HCT116 (cell line): ENCODE results near the gene KLHDC8B. TPM values are rescaled to one million over a fixed set of nuclear protein-coding genes. Genes with fewer than 3 reads are reported as not detected.
A peak's percentile ranks its signal among the peaks of the same experiment; 100 is the strongest.

Experiments
- ATAC-seq: fragments of 200-7000 bp; cut with Tn5 transposase; 2 replicates; pipeline ENCODE4 v1.9.1; 2020; ENCODE audit warnings: mild to moderate bottlenecking, moderate library complexity
- BruUV-seq: library from RNA; stranded (reverse); fragments of 400-500 nt; replicated peaks from 2 replicates; lab custom pipeline; 2021; lab: Mats Ljungman, UMichigan
- CTCF ChIA-PET: fragments of 300-600 bp; sonication (Branson Sonifier 250); formaldehyde crosslinking; loops from one replicate; lab custom pipeline; 2021; ENCODE audit warnings: antibody characterized with exemption; lab: Charles Lee
- POLR2A ChIA-PET: fragments of 300-600, 350-600 bp; sonication (Branson Sonifier 250); formaldehyde crosslinking; loops from one replicate; lab custom pipeline; 2021; ENCODE audit warnings: antibody characterized with exemption; lab: Charles Lee
- RAD21 ChIA-PET, 2 experiments: fragments of 300-600 bp; sonication (Branson Sonifier 250); formaldehyde crosslinking; loops; one replicate each; lab custom pipeline; 2023; ENCODE audit warnings: low total read pairs in 2 of 2; ENCODE audit not compliant: uncharacterized antibody in 2 of 2, unreplicated experiment in 2 of 2, low non-redundant PET in 1 of 2; lab: Charles Lee
- DNase-seq: peaks from one replicate; pipeline ENCODE4 v3.0.0-alpha.2; 2010; ENCODE audit warnings: low read depth, low spot score
- H2AFZ ChIP-seq: fragments of 200-600 bp; shearing (Covaris generic), sonication (generic); 2 replicates; pipeline ENCODE4 v1.6.1; 2017; ENCODE audit warnings: low read depth, mixed run types, mixed read lengths, antibody characterized with exemption, low read length; ENCODE audit not compliant: poor library complexity, severe bottlenecking
- H3K27ac ChIP-seq: 2 replicates; pipeline ENCODE4 v1.5.1; 2012; ENCODE audit warnings: low read depth, low read length
- H3K27me3 ChIP-seq: fragments of 200-600 bp; sonication (generic); 2 replicates; pipeline ENCODE4 v1.6.1; 2016; ENCODE audit warnings: mixed run types, low read length, mixed read lengths; ENCODE audit not compliant: insufficient read depth
- H3K36me3 ChIP-seq, 2 experiments: fragments of 200-500 bp in 1 of 2; fragments of 200-600 bp in 1 of 2; sonication (Bioruptor generic) in 1 of 2; sonication (generic) in 1 of 2; 2 replicates each; pipeline versions ENCODE4 v1.5.1 to v1.6.1; 2014 to 2016; ENCODE audit warnings: low read length in 2 of 2, inconsistent platforms in 1 of 2, mixed read lengths in 1 of 2, mixed run types in 1 of 2; ENCODE audit not compliant: insufficient read depth in 2 of 2, control insufficient read depth in 1 of 2
- H3K4me1 ChIP-seq, 2 experiments: fragments of 200-600 bp in 1 of 2; sonication (generic) in 1 of 2; 2 replicates each; pipeline versions ENCODE4 v1.5.1 to v1.6.1; 2012 to 2017; ENCODE audit warnings: low read length in 2 of 2, inconsistent platforms in 1 of 2, mild to moderate bottlenecking in 1 of 2, mixed read lengths in 1 of 2, mixed run types in 1 of 2, moderate library complexity in 1 of 2; ENCODE audit not compliant: insufficient read depth in 2 of 2, control insufficient read depth in 1 of 2
- H3K4me2 ChIP-seq: fragments of 200-600 bp; sonication (generic); 2 replicates; pipeline ENCODE4 v1.6.1; 2017; ENCODE audit warnings: mixed run types, low read length, mixed read lengths
- H3K4me3 ChIP-seq, 2 experiments: fragments of 200-600 bp in 1 of 2; sonication (generic) in 1 of 2; replicated peaks in 1 of 2; 2 replicates each; pipeline ENCODE4 v1.5.1; 2011 to 2016; ENCODE audit warnings: low read length in 2 of 2, control low read depth in 1 of 2, low read depth in 1 of 2, mild to moderate bottlenecking in 1 of 2, mixed read lengths in 1 of 2, mixed run types in 1 of 2
- H3K79me2 ChIP-seq: fragments of 200-600 bp; sonication (generic); 2 replicates; pipeline ENCODE4 v1.6.1; 2017; ENCODE audit warnings: mild to moderate bottlenecking, mixed run types, low read length, moderate library complexity, mixed read lengths; ENCODE audit not compliant: insufficient read depth
- H3K9ac ChIP-seq: fragments of 200-600 bp; sonication (generic); 2 replicates; pipeline ENCODE4 v1.6.1; 2016; ENCODE audit warnings: low read length, mixed read lengths
- H3K9me2 ChIP-seq: fragments of 200-600 bp; sonication (generic), shearing (Covaris generic); 2 replicates; pipeline ENCODE4 v1.6.1; 2017; ENCODE audit warnings: mixed run types, mild to moderate bottlenecking, moderate library complexity; ENCODE audit not compliant: insufficient read depth
- H3K9me3 ChIP-seq, 2 experiments: fragments of 200-500 bp in 1 of 2; fragments of 200-600 bp in 1 of 2; sonication (Bioruptor generic) in 1 of 2; sonication (generic) in 1 of 2; 2 replicates each; pipeline ENCODE4 v1.6.1; 2014 to 2017; ENCODE audit warnings: low read length in 2 of 2, mixed read lengths in 2 of 2, inconsistent platforms in 1 of 2, low read depth in 1 of 2, mild to moderate bottlenecking in 1 of 2, mixed run types in 1 of 2, moderate library complexity in 1 of 2; ENCODE audit not compliant: control insufficient read depth in 1 of 2, insufficient read depth in 1 of 2
- H4K20me1 ChIP-seq: fragments of 200-600 bp; sonication (generic), shearing (Covaris generic); 2 replicates; pipeline ENCODE4 v1.6.1; 2017; ENCODE audit warnings: mixed run types, mild to moderate bottlenecking, moderate library complexity; ENCODE audit not compliant: insufficient read depth
- ATF3 ChIP-seq: IDR thresholded peaks from 2 replicates; pipeline ENCODE4 v1.6.1; 2012
- CTCF ChIP-seq, 3 experiments: fragments of 200-600 bp in 1 of 3; sonication (generic) in 1 of 3; IDR thresholded peaks in 2 of 3; conservative IDR thresholded peaks in 1 of 3; 2 replicates each; pipeline ENCODE4 v1.5.1; 2012 to 2017; ENCODE audit warnings: low read depth in 2 of 3, low read length in 2 of 3, antibody characterized with exemption in 1 of 3, borderline replicate concordance in 1 of 3, control low read depth in 1 of 3, mild to moderate bottlenecking in 1 of 3, mixed read lengths in 1 of 3, mixed run types in 1 of 3, moderate library complexity in 1 of 3; ENCODE audit not compliant: insufficient read depth in 1 of 3
- POLR2AphosphoS5 ChIP-seq: IDR thresholded peaks from 2 replicates; pipeline ENCODE4 v1.6.1; 2011; ENCODE audit warnings: mild to moderate bottlenecking, low read depth, low read length, moderate library complexity
- TCF7L2 ChIP-seq: IDR thresholded peaks from 2 replicates; pipeline ENCODE4 v1.7.0; 2011; ENCODE audit warnings: borderline replicate concordance, inconsistent platforms; ENCODE audit not compliant: insufficient read depth, insufficient read length; ENCODE audit errors: extremely low read depth
- intact Hi-C: fragments of 100-400 bp; cut with micrococcal nuclease; formaldehyde crosslinking; loops from 2 replicates; pipeline ENCODE4 v1.10.0; 2022
- total RNA-seq: library from RNA; stranded (reverse); gene quantifications from one replicate; pipeline ENCODE4 v1.2.1, GENCODE V29; 2021; ENCODE audit not compliant: unreplicated experiment
- TF ChIP-seq, protein P1 (sequence below): IDR thresholded peaks from 2 replicates; pipeline ENCODE4 v1.6.1; 2012; ENCODE audit warnings: low read depth

The KLHDC8B gene
- total RNA-seq, 1 experiment from 2014 or later, result 10.4 TPM

DNA sequence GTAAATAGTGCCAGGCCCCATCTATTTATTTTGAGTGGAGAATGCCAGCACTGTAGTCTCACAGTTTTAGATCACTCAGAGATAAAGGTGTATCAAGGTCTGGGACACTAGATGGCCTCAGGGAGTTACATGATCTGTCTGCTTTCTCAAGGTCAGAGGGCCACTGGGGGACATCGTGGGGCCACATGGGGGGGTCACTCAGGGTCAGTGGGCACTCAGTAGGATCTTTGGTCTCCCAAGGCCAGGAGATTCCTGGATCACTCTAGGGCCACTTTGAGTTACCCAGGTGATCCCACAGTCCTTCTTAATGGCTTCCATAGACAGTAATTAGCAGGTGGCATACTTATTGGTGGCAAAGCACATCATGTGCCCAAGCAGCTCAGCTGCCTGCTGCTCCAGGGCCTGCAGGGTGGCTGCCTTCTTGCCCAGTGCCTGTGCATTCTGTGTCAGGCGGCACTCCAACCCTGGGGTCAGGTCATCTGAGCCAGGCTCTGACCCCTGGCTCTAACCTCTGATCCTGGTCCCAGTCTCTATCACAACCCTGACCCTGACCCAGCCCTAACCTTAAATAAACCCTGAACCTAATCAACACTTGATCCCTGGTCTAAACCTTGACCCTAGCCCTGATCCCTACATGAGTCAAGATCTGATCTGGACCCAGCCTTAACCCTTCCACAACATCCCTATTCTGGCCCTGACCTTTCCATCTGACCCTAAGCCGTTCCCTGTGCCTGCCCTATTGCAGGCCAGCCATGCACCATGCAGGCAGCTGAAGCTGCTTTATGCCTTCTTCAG lies 36.7 kb upstream of the KLHDC8B start:
- Histone ChIP-seq H3K4me2 (peak overlapping the region; percentile 100), H3K27ac (peak overlapping the region; percentile 89), H3K79me2 (peaks cover 11% of the 10 kb centered on the region; the same call in 1 of the 2 replicates), H3K36me3 (no peaks in the 10 kb centered on the region; a peak in 1 of 4 replicates), H3K27me3 (no peaks in the 10 kb centered on the region), H4K20me1 (no peaks in the 10 kb centered on the region), H3K4me1 (peaks cover 16 to 46% of the 10 kb centered on the region in 2 experiments), H3K9me3 (no peaks in the 10 kb centered on the region), H3K9ac (peak overlapping the region; percentile 87; the same call in 1 of the 2 replicates), H2AFZ (no peak overlapping the region), H3K4me3 (peak overlapping the region; percentile 70 to 91; a peak in 3 of 4 replicates), H3K9me2 (no peaks in the 10 kb centered on the region)
- DNase-seq (peak; percentile 13), ATAC-seq (no peak)
- RAD21 ChIA-PET, result interaction anchor here in 1 of 2 experiments (0.6 kb wide), 1 partner anchor 10 kb away, joined by 3 read pairs; no protein-coding TSS in a partner anchor
- no peak for TF ChIP-seq TCF7L2
- TF ChIP-seq CTCF (IDR thresholded peaks at IDR 0.05 in 2 of 3, conservative IDR thresholded peaks at IDR 0.05 in 1 of 3; ENCODE audit: borderline replicate concordance in 1 of 3, insufficient read depth in 1 of 3, low read depth in 2 of 3, low read length in 2 of 3), result peak in 2 of 3 experiments; percentile 21 to 36; a peak in 3 of 6 replicates
- no peak for TF ChIP-seq ATF3
- TF ChIP-seq, protein P1, sequence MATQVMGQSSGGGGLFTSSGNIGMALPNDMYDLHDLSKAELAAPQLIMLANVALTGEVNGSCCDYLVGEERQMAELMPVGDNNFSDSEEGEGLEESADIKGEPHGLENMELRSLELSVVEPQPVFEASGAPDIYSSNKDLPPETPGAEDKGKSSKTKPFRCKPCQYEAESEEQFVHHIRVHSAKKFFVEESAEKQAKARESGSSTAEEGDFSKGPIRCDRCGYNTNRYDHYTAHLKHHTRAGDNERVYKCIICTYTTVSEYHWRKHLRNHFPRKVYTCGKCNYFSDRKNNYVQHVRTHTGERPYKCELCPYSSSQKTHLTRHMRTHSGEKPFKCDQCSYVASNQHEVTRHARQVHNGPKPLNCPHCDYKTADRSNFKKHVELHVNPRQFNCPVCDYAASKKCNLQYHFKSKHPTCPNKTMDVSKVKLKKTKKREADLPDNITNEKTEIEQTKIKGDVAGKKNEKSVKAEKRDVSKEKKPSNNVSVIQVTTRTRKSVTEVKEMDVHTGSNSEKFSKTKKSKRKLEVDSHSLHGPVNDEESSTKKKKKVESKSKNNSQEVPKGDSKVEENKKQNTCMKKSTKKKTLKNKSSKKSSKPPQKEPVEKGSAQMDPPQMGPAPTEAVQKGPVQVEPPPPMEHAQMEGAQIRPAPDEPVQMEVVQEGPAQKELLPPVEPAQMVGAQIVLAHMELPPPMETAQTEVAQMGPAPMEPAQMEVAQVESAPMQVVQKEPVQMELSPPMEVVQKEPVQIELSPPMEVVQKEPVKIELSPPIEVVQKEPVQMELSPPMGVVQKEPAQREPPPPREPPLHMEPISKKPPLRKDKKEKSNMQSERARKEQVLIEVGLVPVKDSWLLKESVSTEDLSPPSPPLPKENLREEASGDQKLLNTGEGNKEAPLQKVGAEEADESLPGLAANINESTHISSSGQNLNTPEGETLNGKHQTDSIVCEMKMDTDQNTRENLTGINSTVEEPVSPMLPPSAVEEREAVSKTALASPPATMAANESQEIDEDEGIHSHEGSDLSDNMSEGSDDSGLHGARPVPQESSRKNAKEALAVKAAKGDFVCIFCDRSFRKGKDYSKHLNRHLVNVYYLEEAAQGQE, result no peak
- no peak for TF ChIP-seq POLR2AphosphoS5
- no TSS peak for BruUV-seq
- intact Hi-C loops, result loop anchor here (1.0 kb wide), 1 partner anchor 315 kb away; no protein-coding TSS in a partner anchor
- CTCF ChIA-PET, result interaction anchor here (0.7 to 2.7 kb wide), 3 partner anchors 14 to 314 kb away, joined by 3 to 13 read pairs (median 12); partner anchors contain the start of genes QRICH1 and USP19
- POLR2A ChIA-PET, result interaction anchor here (2.6 kb wide), 1 partner anchor 41 kb away, joined by 23 read pairs; the partner anchor contains the start of gene QRICH1
